OCI-LY1 (cell line): ENCODE results near the gene ATP2C1.

Source experiments
- CTCF ChIP-seq: fragments of 200-600 bp; sonication (generic), shearing (Covaris generic); IDR thresholded peaks from 2 replicates; pipeline ENCODE4 v1.5.1; 2017; ENCODE audit warnings: mild to moderate bottlenecking, antibody characterized with exemption, low read length, moderate library complexity, mixed read lengths
- EZH2 ChIP-seq: fragments of 200-600 bp; sonication (generic), shearing (Covaris generic); IDR thresholded peaks from 2 replicates; pipeline ENCODE4 v1.8.0; 2017; ENCODE audit warnings: borderline replicate concordance, mixed run types, mild to moderate bottlenecking, antibody characterized with exemption, low read length, moderate library complexity, mixed read lengths

DNA sequence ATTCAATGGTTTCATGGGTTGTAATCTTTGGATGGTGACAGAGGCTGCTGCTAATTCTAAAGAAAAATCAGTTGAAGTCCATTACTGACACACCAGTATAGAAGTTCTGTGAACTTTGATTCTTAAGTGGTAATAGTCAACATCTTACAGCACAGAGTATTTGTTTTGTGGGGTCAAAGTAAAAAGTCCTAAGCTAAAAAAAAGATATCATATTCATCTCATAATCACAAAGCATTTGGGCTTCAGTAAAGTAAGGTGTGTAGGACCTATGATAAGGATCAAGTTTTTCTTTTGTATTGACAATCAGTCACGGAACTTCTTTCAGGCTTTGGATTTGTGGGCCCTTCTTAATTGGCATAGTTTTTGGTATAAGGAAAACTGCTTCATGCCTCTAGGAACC, 131.7 kb downstream of the ATP2C1 start:
- TF ChIP-seq CTCF = no peak
- no peak for TF ChIP-seq EZH2
